ENCODE data around the gene CROCC2. TPM values are rescaled to one million over a fixed set of nuclear protein-coding genes. Genes with fewer than 3 reads are reported as not detected.

Gene CROCC2
- polyA plus RNA-seq, 1 donor (not counting 4 experiments of a cell fraction or from before 2014, with no cell fraction given): not detected

DNA sequence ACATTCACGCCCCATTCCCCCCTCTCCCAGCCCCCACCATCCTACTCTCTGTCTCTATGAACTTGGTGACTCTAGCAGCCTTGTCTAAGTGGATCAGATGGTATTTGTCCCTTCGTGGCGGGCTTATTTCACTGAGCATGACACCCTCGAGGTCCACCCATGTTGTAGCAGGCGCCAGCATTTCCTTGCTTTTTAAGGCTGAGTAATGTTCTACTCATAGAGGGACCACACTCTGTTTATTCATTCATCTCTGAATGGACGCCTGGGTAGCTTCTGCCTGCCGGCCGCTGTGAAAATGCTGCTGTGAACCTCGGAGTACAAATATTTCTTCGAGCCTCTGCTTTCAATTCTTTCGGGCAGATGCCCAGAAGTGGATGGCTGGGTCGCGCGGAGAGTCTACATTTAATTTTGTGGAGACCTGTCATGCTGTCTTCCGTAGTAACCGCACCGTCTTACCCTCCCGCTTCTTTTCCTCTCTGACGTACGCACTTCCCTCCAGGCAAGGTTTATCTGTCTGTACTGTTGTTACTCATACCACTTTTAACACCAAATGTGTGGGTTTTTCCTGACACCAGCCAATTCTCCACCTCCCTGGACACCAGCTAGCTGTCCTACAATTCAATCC, 5.6 kb downstream of the CROCC2 start:
- no peak overlapping the region for H3K4me3 ChIP-seq (ENCODE audit: control insufficient read depth in 2 of 3, extremely low read depth in 1 of 3, insufficient read depth in 2 of 3, low read depth in 1 of 3, low read length in 3 of 3)
- DNase-seq (ENCODE audit: low read depth, low spot score) (no peak), FAIRE-seq (no peak)
- H3K9me1 ChIP-seq (ENCODE audit: control insufficient read depth, extremely low read depth, insufficient read depth, low read length): no peaks in the 10 kb centered on the region
- no peaks in the 10 kb centered on the region for H3K9me3 ChIP-seq (ENCODE audit: control insufficient read depth, low read depth, low read length)
- H2AFZ ChIP-seq (ENCODE audit: control insufficient read depth, low read length): no peak overlapping the region
- H4K20me1 ChIP-seq (ENCODE audit: control insufficient read depth, extremely low read depth, insufficient read depth, low read length): peaks cover 2% of the 10 kb centered on the region
- no peaks in the 10 kb centered on the region for H3K79me2 ChIP-seq (ENCODE audit: control insufficient read depth, insufficient read depth, low read length)
- dilution Hi-C loops (cut with MboI; ENCODE audit: extremely low pct_ligation_motif_present, low sequenced_read_pairs): no loop called here
- no peak overlapping the region for H3K9ac ChIP-seq (ENCODE audit: control insufficient read depth, extremely low read depth, insufficient read depth, low read length)
- H3K4me2 ChIP-seq (ENCODE audit: control insufficient read depth, extremely low read depth, insufficient read depth, low read depth, low read length): peak overlapping the region; percentile 37
- peaks cover 42% of the 10 kb centered on the region for H3K27me3 ChIP-seq (ENCODE audit: control insufficient read depth, extremely low read depth, insufficient read depth, low read length)
- no peaks in the 10 kb centered on the region for H3K36me3 ChIP-seq (ENCODE audit: control insufficient read depth in 2 of 2, extremely low read depth in 1 of 2, insufficient read depth in 2 of 2, low read length in 2 of 2)
- TF ChIP-seq, protein P1, sequence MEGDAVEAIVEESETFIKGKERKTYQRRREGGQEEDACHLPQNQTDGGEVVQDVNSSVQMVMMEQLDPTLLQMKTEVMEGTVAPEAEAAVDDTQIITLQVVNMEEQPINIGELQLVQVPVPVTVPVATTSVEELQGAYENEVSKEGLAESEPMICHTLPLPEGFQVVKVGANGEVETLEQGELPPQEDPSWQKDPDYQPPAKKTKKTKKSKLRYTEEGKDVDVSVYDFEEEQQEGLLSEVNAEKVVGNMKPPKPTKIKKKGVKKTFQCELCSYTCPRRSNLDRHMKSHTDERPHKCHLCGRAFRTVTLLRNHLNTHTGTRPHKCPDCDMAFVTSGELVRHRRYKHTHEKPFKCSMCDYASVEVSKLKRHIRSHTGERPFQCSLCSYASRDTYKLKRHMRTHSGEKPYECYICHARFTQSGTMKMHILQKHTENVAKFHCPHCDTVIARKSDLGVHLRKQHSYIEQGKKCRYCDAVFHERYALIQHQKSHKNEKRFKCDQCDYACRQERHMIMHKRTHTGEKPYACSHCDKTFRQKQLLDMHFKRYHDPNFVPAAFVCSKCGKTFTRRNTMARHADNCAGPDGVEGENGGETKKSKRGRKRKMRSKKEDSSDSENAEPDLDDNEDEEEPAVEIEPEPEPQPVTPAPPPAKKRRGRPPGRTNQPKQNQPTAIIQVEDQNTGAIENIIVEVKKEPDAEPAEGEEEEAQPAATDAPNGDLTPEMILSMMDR (optimal IDR thresholded peaks at IDR 0.05 in 1 of 3, IDR thresholded peaks at IDR 0.05 in 1 of 3, conservative IDR thresholded peaks at IDR 0.05 in 1 of 3; ENCODE audit: extremely low read depth in 1 of 3, insufficient read depth in 2 of 3, low read length in 3 of 3): no peak
- TF ChIP-seq EZH2 (IDR thresholded peaks at IDR 0.05; ENCODE audit: low read length): no peak
- H3K27ac ChIP-seq (ENCODE audit: control insufficient read depth, insufficient read depth, low read length): no peak overlapping the region
- peaks cover 5% of the 10 kb centered on the region for H3K4me1 ChIP-seq (ENCODE audit: control insufficient read depth, extremely low read depth, insufficient read depth, low read length)

DNA sequence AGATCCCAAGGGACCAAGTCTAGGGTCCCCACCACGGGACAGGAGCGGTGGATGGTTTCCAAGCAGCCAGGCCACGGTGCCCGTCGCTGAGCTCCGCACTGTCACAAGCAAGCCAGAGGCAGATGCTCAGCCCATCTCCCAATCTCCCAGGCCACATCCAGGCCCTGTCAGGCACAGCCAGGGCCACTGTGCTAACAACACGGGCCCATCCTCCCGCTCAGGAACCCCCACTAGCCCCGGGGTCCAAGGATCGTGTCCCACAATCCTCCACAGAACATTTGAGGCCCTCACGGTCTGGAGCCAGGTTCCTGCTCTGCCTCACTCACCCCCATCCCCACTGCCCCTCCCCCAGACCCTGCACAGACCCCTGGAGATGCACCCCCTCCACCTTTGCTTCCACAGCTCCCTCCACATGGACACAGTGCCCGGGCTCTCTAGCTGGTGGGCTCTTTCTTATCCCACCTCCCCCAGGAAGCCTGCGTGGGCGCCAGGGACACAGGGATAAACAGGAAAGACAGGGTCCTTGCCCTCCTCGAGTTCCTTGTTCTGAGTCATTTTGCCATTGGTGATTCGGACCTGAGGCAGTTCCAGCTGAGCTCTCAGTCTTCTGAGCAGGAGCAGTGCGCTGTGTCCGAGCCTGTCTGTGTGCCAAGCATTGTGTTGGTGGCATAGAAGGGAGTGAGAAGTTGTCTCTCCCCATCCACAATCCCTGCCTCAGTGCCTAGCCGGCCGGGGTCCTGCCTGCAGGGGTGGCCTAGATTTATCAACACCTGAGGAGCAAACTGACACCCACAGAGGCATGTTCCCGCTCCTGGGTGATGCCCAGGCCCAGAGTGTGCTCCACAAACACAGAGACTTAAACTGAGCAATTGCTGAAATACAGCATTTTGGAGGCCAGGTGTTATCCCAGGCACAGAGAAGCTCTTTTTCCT, 7.0 kb downstream of the CROCC2 start:
- peaks cover 2% of the 10 kb centered on the region for H4K20me1 ChIP-seq (ENCODE audit: control insufficient read depth, extremely low read depth, insufficient read depth, low read length)
- peaks cover 40% of the 10 kb centered on the region for H3K27me3 ChIP-seq (ENCODE audit: control insufficient read depth, extremely low read depth, insufficient read depth, low read length)
- no peak for DNase-seq (ENCODE audit: low read depth, low spot score)
- peaks cover 5% of the 10 kb centered on the region for H3K4me1 ChIP-seq (ENCODE audit: control insufficient read depth, extremely low read depth, insufficient read depth, low read length)
- H3K9me3 ChIP-seq (ENCODE audit: control insufficient read depth, low read depth, low read length): no peaks in the 10 kb centered on the region
- no peaks in the 10 kb centered on the region for H3K9me1 ChIP-seq (ENCODE audit: control insufficient read depth, extremely low read depth, insufficient read depth, low read length)
- no peak overlapping the region for H3K27ac ChIP-seq (ENCODE audit: control insufficient read depth, insufficient read depth, low read length)
- H3K4me3 ChIP-seq (ENCODE audit: control insufficient read depth in 2 of 3, extremely low read depth in 1 of 3, insufficient read depth in 2 of 3, low read depth in 1 of 3, low read length in 3 of 3): no peak overlapping the region
- H2AFZ ChIP-seq (ENCODE audit: control insufficient read depth, low read length): no peak overlapping the region
- no peaks in the 10 kb centered on the region for H3K36me3 ChIP-seq (ENCODE audit: control insufficient read depth in 2 of 2, extremely low read depth in 1 of 2, insufficient read depth in 2 of 2, low read length in 2 of 2)
- dilution Hi-C loops (cut with MboI; ENCODE audit: extremely low pct_ligation_motif_present, low sequenced_read_pairs): no loop called here
- TF ChIP-seq, protein P1 (optimal IDR thresholded peaks at IDR 0.05 in 1 of 3, IDR thresholded peaks at IDR 0.05 in 1 of 3, conservative IDR thresholded peaks at IDR 0.05 in 1 of 3; ENCODE audit: extremely low read depth in 1 of 3, insufficient read depth in 2 of 3, low read length in 3 of 3): no peak
- no peak for TF ChIP-seq EZH2 (IDR thresholded peaks at IDR 0.05; ENCODE audit: low read length)
- no peak overlapping the region for H3K4me2 ChIP-seq (ENCODE audit: control insufficient read depth, extremely low read depth, insufficient read depth, low read depth, low read length)
- no peaks in the 10 kb centered on the region for H3K79me2 ChIP-seq (ENCODE audit: control insufficient read depth, insufficient read depth, low read length)
- no peak for FAIRE-seq
- H3K9ac ChIP-seq (ENCODE audit: control insufficient read depth, extremely low read depth, insufficient read depth, low read length): no peak overlapping the region

Data from keratinocyte (primary cell).